Stimulated activated CD8-positive, alpha-beta memory T cell treated with anti-CD3 and anti-CD28 coated beads, Interleukin-15, amount 100 ng/mL, for 1 hour (primary cell): ENCODE measurements around the gene CFAP210.

Experiments used
- DNase-seq: peaks from one replicate; pipeline ENCODE4 v3.0.0-alpha.2; 2020; ENCODE audit warnings: low read depth

CFAP210 gene

GRCh38 chr2:169694113-169694893 is at the start of gene CFAP210, which contains the start of gene PHOSPHO2:
CFAP210 (minus strand) TSS chr2:169694405; CDS start chr2:169694327, 78 bp downstream.
PHOSPHO2 (plus strand) TSS chr2:169694469; CDS start chr2:169700972, 6,503 bp downstream.
- DNase-seq: peak; percentile 99

DNA sequence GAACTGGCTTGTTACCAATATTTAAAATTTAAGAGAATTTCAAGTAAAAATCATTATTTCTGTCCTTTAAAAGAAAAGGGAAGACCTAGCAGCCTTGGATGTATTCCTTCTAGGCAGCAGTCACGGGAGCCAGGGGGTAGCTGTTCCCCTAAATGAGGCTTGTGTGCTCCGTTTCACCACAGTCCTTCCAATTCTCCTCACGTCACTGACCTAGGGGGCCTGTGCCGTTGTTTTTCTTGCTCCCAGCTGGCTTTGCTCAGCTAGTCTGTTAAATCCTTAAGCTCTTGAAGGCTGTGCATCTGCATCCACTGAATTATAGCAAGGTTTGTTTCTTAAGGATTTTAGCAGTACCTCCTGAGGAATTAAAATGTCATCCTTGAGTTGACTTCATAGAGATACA is 49.3 kb upstream of the CFAP210 start:
- DNase-seq: no peak

DNA sequence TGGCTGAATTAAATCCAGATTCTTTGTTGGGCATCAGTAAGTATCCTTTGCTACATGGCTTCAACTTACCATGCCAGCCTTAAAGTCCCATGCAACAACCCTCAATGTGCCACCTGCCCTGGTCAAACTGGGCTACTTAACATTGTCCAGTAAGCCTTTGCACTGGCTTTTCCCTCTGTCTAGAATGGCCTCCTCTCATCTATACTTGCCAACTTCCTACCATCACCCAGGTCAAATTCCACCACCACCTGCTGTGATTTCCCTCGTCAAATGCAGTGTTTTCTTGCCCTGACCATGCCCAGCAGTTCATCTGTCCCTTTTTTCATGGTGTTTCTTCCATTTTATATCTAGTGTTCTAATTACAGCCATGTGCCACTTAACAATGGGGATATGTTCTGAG is 45.1 kb upstream of the CFAP210 start:
- DNase-seq: no peak

DNA sequence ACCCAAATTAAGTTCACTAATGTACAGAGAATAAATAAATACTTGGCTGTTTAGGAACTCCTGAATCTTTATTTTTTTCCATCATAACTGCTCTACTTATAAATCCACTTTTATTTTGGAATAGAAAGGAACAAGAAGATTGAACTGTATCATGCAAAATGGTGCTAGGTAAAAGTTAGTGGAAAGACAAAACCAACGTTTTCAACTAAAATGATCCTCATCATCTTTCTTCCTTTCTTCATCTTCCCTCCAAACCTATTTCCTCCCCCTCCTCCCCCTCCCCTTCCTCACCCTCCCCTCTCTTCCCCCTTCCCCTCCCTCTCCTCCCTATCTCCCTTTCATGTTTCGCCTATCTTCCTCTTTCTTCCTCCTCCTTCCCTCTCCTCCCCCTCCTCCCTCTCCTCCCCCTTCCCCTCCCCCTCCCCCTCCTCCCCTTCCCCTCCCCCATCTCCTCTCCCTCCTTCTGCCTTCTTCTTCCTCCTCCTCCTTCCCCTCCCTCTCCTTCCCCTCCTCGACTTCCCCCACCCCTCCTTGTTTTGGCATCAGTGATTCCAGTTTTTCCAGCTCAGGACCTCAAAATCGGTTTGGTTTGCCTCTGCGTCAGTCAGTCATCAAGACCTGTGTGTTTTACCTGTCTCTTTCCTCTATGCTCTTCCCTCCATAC is 44.5 kb upstream of the CFAP210 start:
- DNase-seq: no peak

DNA sequence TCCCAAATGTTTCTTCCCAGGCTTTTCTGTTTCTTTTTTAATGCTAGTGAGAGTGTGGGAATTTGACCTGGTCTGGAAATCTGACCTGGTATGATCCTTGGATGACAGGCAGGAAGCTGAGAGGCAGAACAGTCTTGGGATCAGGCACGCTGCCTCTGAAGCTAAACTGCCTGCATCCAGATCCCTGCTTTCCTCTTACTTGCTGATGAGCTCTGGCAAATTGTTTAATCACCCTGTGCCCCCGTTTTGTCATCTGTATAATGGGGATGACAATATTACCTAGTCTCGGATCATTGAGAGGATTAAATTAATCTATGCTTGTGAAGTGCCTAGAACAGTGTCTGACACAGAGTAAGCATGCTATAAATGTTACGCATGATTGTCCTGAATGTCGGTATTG is 42.7 kb upstream of the CFAP210 start:
- no peak for DNase-seq

DNA sequence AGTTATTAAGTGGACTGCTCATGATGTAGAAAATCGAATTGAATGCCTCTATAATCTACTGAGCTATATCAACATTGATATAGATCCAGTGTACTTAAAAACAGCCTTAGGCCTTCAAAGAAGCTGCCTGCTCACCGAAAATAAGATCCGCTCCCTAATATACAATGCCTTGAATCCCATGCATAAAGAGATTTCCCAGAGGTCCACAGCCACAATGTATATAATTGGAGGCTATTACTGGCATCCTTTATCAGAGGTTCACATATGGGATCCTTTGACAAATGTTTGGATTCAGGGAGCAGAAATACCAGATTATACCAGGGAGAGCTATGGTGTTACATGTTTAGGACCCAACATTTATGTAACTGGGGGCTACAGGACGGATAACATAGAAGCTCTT is 41.4 kb upstream of the CFAP210 start:
- no peak for DNase-seq

GRCh38 chr2:169734169-169734847 is 40.1 kb upstream of the CFAP210 start:
- DNase-seq: no peak

DNA sequence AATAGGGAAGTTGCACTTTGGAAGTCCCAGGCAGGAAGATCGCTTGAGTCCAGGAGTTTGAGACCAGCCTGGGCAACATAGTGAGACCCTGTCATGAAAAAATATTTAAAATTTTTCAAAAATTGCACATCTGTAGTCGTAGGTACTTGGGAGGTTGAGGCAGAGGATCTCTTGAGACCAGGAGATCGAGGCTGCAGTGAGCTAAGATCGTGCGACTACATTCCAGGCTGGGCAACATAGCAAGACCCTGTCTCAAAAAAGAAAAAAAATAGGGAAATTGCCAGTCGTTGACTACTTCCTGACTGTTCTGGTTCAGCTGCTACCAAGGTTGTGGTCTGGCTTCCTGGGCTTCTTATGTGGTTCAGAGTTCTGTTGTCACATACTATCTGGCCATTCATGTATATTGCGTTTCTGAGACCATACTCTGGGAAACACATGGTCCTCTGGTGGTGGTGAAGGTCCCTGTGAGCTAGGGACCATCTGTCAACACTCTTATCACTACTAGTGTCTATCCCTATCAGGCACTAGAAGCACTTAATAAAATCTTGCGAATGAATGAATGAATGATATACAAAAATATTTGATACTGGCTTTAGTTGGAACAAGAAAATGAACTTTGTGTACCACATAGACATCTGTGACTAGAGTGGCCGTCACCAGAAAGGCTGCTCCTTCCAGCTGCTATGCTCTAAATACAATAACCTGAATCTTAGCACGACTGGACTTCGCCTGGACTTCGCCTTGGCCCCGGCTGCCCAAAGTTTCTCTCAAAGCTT is 38.6 kb upstream of the CFAP210 start:
- no peak for DNase-seq

DNA sequence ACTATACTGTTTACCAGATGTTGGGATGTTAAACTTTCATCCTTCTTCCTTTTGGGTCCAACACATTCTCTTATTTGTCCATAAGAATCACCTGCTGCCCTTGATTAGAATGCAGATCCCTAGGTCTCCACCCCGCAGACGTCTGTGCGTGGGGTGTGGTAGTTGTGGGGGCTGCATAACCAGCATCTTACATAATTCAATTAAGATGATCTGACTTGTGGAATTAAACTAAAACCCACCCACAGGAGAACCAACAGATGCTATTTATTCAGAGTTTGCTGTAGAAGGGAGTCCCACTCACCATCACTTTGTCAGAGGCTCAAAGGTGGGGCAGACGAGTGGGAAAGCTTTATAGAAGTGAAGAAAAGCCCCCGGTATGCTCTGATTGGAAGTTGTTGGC is 37.9 kb upstream of the CFAP210 start:
- no peak for DNase-seq

GRCh38 chr2:169729274-169729605 is 35.0 kb upstream of the CFAP210 start:
- no peak for DNase-seq

GRCh38 chr2:169727065-169727464 is 32.9 kb upstream of the CFAP210 start:
- no peak for DNase-seq

DNA sequence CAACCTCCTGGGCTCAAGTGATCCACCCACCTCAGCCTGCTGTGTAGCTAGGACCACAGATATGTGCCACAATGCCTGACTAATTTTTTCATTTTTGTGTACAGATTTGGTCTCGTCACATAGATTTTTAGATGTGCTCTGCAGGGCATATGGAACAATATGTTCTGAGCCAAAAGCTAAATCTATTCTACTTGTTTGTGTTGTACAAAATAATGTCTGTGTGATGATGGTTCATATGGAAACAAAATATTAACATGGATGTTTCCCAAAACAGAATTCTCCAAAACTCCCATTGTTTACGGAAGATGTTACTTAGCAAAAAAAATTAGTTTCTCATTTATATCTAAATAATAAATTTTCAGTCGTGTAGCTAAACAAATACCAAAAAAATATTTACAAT is 26.8 kb upstream of the CFAP210 start:
- no peak for DNase-seq

DNA sequence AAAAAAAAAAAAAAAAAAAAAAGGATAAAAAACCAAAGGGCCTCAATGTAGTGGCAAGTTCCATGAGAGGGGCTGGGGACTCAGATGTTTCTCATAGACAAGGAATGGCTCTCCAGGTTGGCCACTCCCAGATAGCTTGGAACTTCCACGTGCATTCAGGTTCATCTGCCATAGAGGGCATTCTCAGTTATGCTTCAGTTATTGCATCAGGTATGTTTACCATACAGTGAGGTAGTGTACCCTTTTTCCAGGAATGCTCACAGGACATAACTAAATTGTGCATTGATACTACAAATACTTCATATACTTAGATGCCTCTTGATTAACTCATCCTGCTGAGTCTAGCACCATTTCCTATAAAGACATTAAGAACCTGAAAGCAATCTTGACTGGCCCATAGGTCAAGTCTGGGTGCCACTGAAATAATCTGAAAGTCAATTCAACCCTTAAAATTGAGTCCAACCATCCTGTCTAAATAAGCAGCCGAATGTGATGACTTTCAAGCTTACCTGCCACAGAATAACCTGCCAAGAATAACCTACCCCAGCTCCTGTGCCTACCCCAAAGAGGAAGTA is 24.8 kb upstream of the CFAP210 start:
- DNase-seq: no peak

DNA sequence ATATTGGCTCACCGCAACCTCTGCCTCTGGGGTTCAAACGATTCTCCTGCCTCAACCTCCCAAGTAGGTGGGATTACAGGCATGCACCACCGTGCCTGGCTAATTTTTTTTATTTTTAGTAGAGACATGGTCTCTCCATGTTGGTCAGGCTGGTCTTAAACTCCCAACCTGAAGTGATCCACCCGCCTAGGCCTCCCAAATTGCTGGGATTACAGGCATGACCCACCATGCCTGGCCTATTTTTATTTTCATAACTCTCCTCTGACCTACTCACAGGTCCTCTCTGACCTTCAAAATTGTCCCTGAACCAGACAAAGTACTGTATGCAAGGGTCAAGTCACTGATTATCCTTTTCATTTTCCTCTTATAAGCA is 23.5 kb upstream of the CFAP210 start:
- DNase-seq: no peak

DNA sequence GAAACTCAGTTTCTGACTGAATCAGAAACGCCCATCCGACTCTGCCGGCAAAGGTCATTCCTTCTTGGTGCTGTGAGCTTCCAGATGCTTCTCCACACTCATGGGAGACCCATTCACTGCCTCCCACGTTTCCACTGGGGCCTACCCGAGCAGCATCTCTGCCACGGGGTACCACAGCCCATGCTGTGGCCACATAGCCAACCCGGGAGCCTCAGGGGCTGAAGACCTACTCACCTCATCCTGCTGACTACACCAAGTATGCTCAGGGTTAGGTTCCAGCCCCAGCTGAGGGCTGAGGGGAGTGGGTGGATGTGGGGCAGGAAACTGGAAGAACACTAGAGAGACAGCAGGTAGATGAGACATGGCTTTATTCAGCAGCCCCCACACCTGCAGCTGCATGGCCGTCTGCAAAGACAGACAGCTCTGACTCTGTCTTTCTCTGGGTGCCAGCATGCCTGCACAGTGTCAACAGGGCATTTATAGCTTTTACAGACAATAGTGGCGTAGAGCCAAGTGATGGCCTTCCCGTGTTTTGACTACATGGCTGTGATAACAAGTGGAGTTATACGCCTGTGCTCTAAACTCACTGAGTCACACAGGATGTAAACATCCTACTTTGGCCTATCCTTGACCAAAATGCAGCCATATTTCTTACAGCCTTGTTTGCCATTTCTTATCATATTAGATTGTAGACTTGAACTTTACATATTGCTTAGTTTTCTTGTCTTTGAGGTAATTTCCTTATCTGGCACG is 22.9 kb upstream of the CFAP210 start:
- no peak for DNase-seq

GRCh38 chr2:169716238-169716886 is 22.2 kb upstream of the CFAP210 start:
- no peak for DNase-seq

- no peak for DNase-seq
Observed at GRCh38 chr2:169715379-169716237, 21.4 kb upstream of the CFAP210 start.

- no peak for DNase-seq
Observed at GRCh38 chr2:169714699-169715098, 20.5 kb upstream of the CFAP210 start.

GRCh38 chr2:169713331-169713730 is 19.1 kb upstream of the CFAP210 start:
- no peak for DNase-seq

GRCh38 chr2:169712791-169713227 is 18.6 kb upstream of the CFAP210 start:
- DNase-seq: no peak
